Upper lobe of left lung (tissue), 6 donors: ENCODE results near the gene CLSTN2. TPM values are rescaled to one million over a fixed set of nuclear protein-coding genes. Genes with fewer than 3 reads are reported as not detected.

Experiments
- ATAC-seq, 2 donors: fragments of 200-7000 bp; cut with Tn5 transposase; one replicate each; pipeline ENCODE4 v1.9.1; 2022; ENCODE audit warnings: mild to moderate bottlenecking in 2 of 2, moderate library complexity in 2 of 2; ENCODE audit not compliant: low FRiP score in 2 of 2
- DNase-seq, 2 donors: peaks; one replicate each; pipeline ENCODE4 v3.0.0-alpha.2; 2019 to 2020
- H3K27ac ChIP-seq, 4 donors: fragments of 200-600 bp; sonication (generic); one replicate each; pipeline ENCODE4 v1.5.1; 2016 to 2019
- H3K27me3 ChIP-seq, 4 donors: fragments of 200-600 bp; sonication (generic); one replicate each; pipeline ENCODE4 v1.5.1; 2017 to 2019
- H3K36me3 ChIP-seq, 4 donors: fragments of 200-600 bp; sonication (generic); one replicate each; pipeline ENCODE4 v1.5.1; 2016 to 2019
- H3K4me1 ChIP-seq, 4 donors: fragments of 200-600 bp; sonication (generic); one replicate each; pipeline ENCODE4 v1.5.1; 2018 to 2019
- H3K4me3 ChIP-seq, 4 donors: fragments of 200-600 bp; sonication (generic); one replicate each; pipeline ENCODE4 v1.5.1; 2017 to 2019; ENCODE audit warnings: mild to moderate bottlenecking in 2 of 4, moderate library complexity in 1 of 4
- H3K9me3 ChIP-seq, 4 donors: fragments of 200-600 bp; sonication (generic); one replicate each; pipeline ENCODE4 v1.5.1; 2018 to 2019
- CTCF ChIP-seq, 6 experiments: fragments of 450-650 bp in 4 of 6; fragments of 200-600 bp in 2 of 6; sonication (generic) in 2 of 6; IDR thresholded peaks; one replicate each; pipeline ENCODE4 v1.5.1; 2016 to 2019; ENCODE audit warnings: antibody characterized with exemption in 6 of 6
- EP300 ChIP-seq, 4 donors: sonication (generic); formaldehyde crosslinking; IDR thresholded peaks; one replicate each; pipeline ENCODE4 v1.5.1; 2017; ENCODE audit warnings: antibody characterized with exemption in 4 of 4, control low read depth in 2 of 4
- POLR2A ChIP-seq, 4 donors: fragments of 450-650 bp; IDR thresholded peaks; one replicate each; pipeline ENCODE4 v1.5.1; 2016 to 2017; ENCODE audit warnings: antibody characterized with exemption in 4 of 4, mild to moderate bottlenecking in 2 of 4
- POLR2AphosphoS5 ChIP-seq, 2 donors: sonication (generic); formaldehyde crosslinking; IDR thresholded peaks; one replicate each; pipeline ENCODE4 v1.5.1; 2017; ENCODE audit warnings: antibody characterized with exemption in 2 of 2
- WGBS, 2 donors: methylation state at CpG; one replicate each; pipeline ENCODE4 v1.1.5; 2017 to 2018; 5-methylcytosine and 5-hydroxymethylcytosine counted together
- total RNA-seq, 6 donors: library from RNA; depleted of rRNA in 4 of 6; stranded (reverse); fragments of >200 nt in 4 of 6; gene quantifications; one replicate each; pipeline versions ENCODE4 v1.1.0 to v1.2.1, GENCODE V29; 2016 to 2021
- donor health status: DM: no; HTN: no; CAD: no; lungs with moderate emphysema.
- donor health status: DM: no; HTN: yes; CAD: no; lungs with severe emphysema.

Gene CLSTN2
- total RNA-seq, 6 donors from 2014 or later = 1.0 to 4.3 (median 1.6) TPM

GRCh38 chr3:140311428-140311827, 376.4 kb downstream of the CLSTN2 start:
- H3K27ac ChIP-seq = no peak overlapping the region
- DNase-seq = peak in 1 of 2 donors; percentile 16
- TF ChIP-seq POLR2A (IDR thresholded peaks at IDR 0.05) (no peak), CTCF (IDR thresholded peaks at IDR 0.05) (no peak), EP300 (IDR thresholded peaks at IDR 0.05) (no peak), POLR2AphosphoS5 (IDR thresholded peaks at IDR 0.05) (no peak)
- H3K27me3 ChIP-seq = no peaks in the 10 kb centered on the region
- no peaks in the 10 kb centered on the region for H3K4me1 ChIP-seq
- no peak overlapping the region for H3K4me3 ChIP-seq
- no peaks in the 10 kb centered on the region for H3K36me3 ChIP-seq
- no peak for ATAC-seq
- H3K9me3 ChIP-seq = no peaks in the 10 kb centered on the region
- 88 to 92% methylated on average over 5 of the region's 5 CpGs for WGBS, 2 donors

DNA sequence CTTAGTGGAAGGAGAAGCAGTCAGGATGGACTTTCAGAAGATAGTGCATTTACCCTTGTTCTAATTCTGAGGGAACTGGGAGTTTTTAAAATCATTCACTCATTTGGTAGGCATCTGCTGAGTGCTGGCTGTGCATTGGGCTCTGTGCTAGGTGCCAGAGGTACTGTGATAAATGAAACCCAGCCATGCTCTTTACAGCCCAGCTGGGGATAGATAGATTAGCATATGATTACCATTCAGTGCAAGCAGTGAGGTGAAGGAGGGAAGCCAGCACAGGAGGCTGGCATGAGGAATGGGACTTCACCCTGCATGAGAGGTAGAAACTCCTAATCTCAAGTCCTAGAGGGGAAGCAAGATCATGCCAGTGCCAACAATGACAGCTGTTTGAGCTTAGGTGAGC, 381.0 kb downstream of the CLSTN2 start:
- TF ChIP-seq CTCF (IDR thresholded peaks at IDR 0.05) (no peak), POLR2AphosphoS5 (IDR thresholded peaks at IDR 0.05) (no peak), EP300 (IDR thresholded peaks at IDR 0.05) (no peak), POLR2A (IDR thresholded peaks at IDR 0.05) (no peak)
- ATAC-seq = no peak

GRCh38 chr3:140316466-140316865, 381.5 kb downstream of the CLSTN2 start:
- ATAC-seq = no peak
- Histone ChIP-seq H3K4me1 (no peaks in the 10 kb centered on the region), H3K4me3 (no peak overlapping the region), H3K27ac (no peak overlapping the region), H3K36me3 (no peaks in the 10 kb centered on the region), H3K9me3 (no peaks in the 10 kb centered on the region), H3K27me3 (no peaks in the 10 kb centered on the region)
- WGBS, 2 donors = 22 to 30% methylated on average over 1 of the region's 1 CpG
- no peak for DNase-seq
- TF ChIP-seq POLR2AphosphoS5 (IDR thresholded peaks at IDR 0.05) = no peak
- no peak for TF ChIP-seq EP300 (IDR thresholded peaks at IDR 0.05)
- TF ChIP-seq POLR2A (IDR thresholded peaks at IDR 0.05) = no peak
- TF ChIP-seq CTCF (IDR thresholded peaks at IDR 0.05) = no peak

More for the DNA sequence above, 381.0 kb downstream of the CLSTN2 start:
- Histone ChIP-seq H3K9me3 (no peaks in the 10 kb centered on the region), H3K36me3 (no peaks in the 10 kb centered on the region), H3K4me1 (no peaks in the 10 kb centered on the region), H3K4me3 (no peak overlapping the region), H3K27me3 (no peaks in the 10 kb centered on the region), H3K27ac (no peak overlapping the region)
- no peak for DNase-seq

- no peak for DNase-seq
- Histone ChIP-seq H3K4me3 (no peak overlapping the region), H3K36me3 (no peaks in the 10 kb centered on the region), H3K27ac (no peak overlapping the region), H3K27me3 (no peaks in the 10 kb centered on the region), H3K9me3 (no peaks in the 10 kb centered on the region), H3K4me1 (no peaks in the 10 kb centered on the region)
- TF ChIP-seq EP300 (IDR thresholded peaks at IDR 0.05) (no peak), POLR2A (IDR thresholded peaks at IDR 0.05) (no peak), CTCF (IDR thresholded peaks at IDR 0.05) (no peak), POLR2AphosphoS5 (IDR thresholded peaks at IDR 0.05) (no peak)
- WGBS, 2 donors = 63 to 72% methylated on average over 2 of the region's 2 CpGs
- no peak for ATAC-seq
Observed at GRCh38 chr3:140316868-140317400, 381.9 kb downstream of the CLSTN2 start.

- H3K4me1 ChIP-seq = no peaks in the 10 kb centered on the region
- H3K4me3 ChIP-seq = no peak overlapping the region
- no peaks in the 10 kb centered on the region for H3K27me3 ChIP-seq
- TF ChIP-seq CTCF (IDR thresholded peaks at IDR 0.05) (no peak), POLR2A (IDR thresholded peaks at IDR 0.05) (no peak), EP300 (IDR thresholded peaks at IDR 0.05) (no peak), POLR2AphosphoS5 (IDR thresholded peaks at IDR 0.05) (no peak)
- H3K27ac ChIP-seq = no peak overlapping the region
- DNase-seq = no peak
- H3K36me3 ChIP-seq = no peaks in the 10 kb centered on the region
- WGBS, 2 donors = 41 to 49% methylated on average over 2 of the region's 2 CpGs
- H3K9me3 ChIP-seq = no peaks in the 10 kb centered on the region
- no peak for ATAC-seq
Observed at GRCh38 chr3:140319739-140320138, 384.8 kb downstream of the CLSTN2 start.
